HepG2 (cell line): ENCODE data around the gene IL27RA. TPM values are rescaled to one million over a fixed set of nuclear protein-coding genes. Genes with fewer than 3 reads are reported as not detected.

Source experiments
- BORCS8-MEF2B ChIP-seq: sonication (generic); formaldehyde crosslinking; IDR thresholded peaks from 2 replicates; pipeline ENCODE4 v1.8.0; 2022; ENCODE audit warnings: mild to moderate bottlenecking, missing genetic modification reagents
- HOXA3 ChIP-seq: sonication (generic); formaldehyde crosslinking; IDR thresholded peaks from 2 replicates; pipeline ENCODE4 v1.5.0; 2020; ENCODE audit warnings: missing genetic modification reagents
- HOXD1 ChIP-seq: sonication (generic); formaldehyde crosslinking; IDR thresholded peaks from 2 replicates; pipeline ENCODE4 v1.5.0; 2020; ENCODE audit warnings: missing genetic modification reagents
- ZNF121 ChIP-seq: sonication (generic); formaldehyde crosslinking; IDR thresholded peaks from 2 replicates; pipeline ENCODE4 v1.5.0; 2020; ENCODE audit warnings: mild to moderate bottlenecking, missing genetic modification reagents
- ZNF282 ChIP-seq: fragments of 450-650 bp; IDR thresholded peaks from 2 replicates; pipeline ENCODE4 v1.6.1; 2018; ENCODE audit not compliant: partially characterized antibody
- ZNF44 ChIP-seq: sonication (generic); formaldehyde crosslinking; IDR thresholded peaks from 2 replicates; pipeline ENCODE4 v1.5.1; 2020; ENCODE audit warnings: mild to moderate bottlenecking, missing genetic modification reagents
- ZNF552 ChIP-seq: sonication (generic); formaldehyde crosslinking; IDR thresholded peaks from 2 replicates; pipeline ENCODE4 v1.9.0; 2022; ENCODE audit warnings: missing genetic modification reagents, mild to moderate bottlenecking, borderline replicate concordance
- ZSCAN12 ChIP-seq: sonication (generic); formaldehyde crosslinking; IDR thresholded peaks from 2 replicates; pipeline ENCODE4 v1.9.0; 2021; ENCODE audit warnings: mild to moderate bottlenecking, missing genetic modification reagents
- polyA plus RNA-seq, 8 experiments: library from polyadenylated mRNA; depleted of rRNA in 3 of 8; stranded (reverse) in 7 of 8; unstranded in 1 of 8; fragments of >200 nt; fragmentation: Illumina TruSeq in 4 of 8; extraction: Trizol in 4 of 8; gene quantifications; 2 replicates each; pipeline versions ENCODE4 v1.2.1 to v1.2.3, GENCODE V29; 2011 to 2016; ENCODE audit warnings: low read depth in 4 of 8, missing spikeins in 1 of 8, mixed read lengths in 1 of 8; ENCODE audit not compliant: insufficient read depth in 1 of 8
- total RNA-seq, 5 experiments: library from RNA; depleted of rRNA; stranded (reverse); fragments of >200 nt; fragmentation: Illumina TruSeq; extraction: Trizol; gene quantifications; 2 replicates each; pipeline ENCODE4 v1.2.3, GENCODE V29; 2016; ENCODE audit warnings: low read depth in 1 of 5
- TF ChIP-seq, protein P1 (sequence below): sonication (generic); formaldehyde crosslinking; IDR thresholded peaks from 2 replicates; pipeline ENCODE4 v1.5.1; 2020; ENCODE audit warnings: missing genetic modification reagents, mild to moderate bottlenecking, borderline replicate concordance
- TF ChIP-seq, protein P2 (sequence below): sonication (generic); formaldehyde crosslinking; IDR thresholded peaks from 2 replicates; pipeline ENCODE4 v1.8.0; 2022; ENCODE audit warnings: missing genetic modification reagents, low read depth, mild to moderate bottlenecking, borderline replicate concordance
- TF ChIP-seq, protein P3 (sequence below): sonication (generic); formaldehyde crosslinking; IDR thresholded peaks from 2 replicates; pipeline ENCODE4 v1.5.1; 2020; ENCODE audit warnings: missing genetic modification reagents, mild to moderate bottlenecking, borderline replicate concordance
- TF ChIP-seq, protein P4 (sequence below): IDR thresholded peaks from 2 replicates; pipeline ENCODE4 v1.6.1; 2016; ENCODE audit warnings: low read depth, control low read depth
- TF ChIP-seq, protein P5 (sequence below): sonication (generic); formaldehyde crosslinking; IDR thresholded peaks from 2 replicates; pipeline ENCODE4 v1.4.0; 2020; ENCODE audit warnings: missing genetic modification reagents, mild to moderate bottlenecking, borderline replicate concordance
- TF ChIP-seq, protein P6 (sequence below): sonication (generic); formaldehyde crosslinking; IDR thresholded peaks from 2 replicates; pipeline ENCODE4 v1.4.0; 2020; ENCODE audit warnings: missing genetic modification reagents, borderline replicate concordance

IL27RA gene
- total and polyA plus RNA-seq, 2 of the 13 experiments (the other 11 are each of a cell fraction or from before 2014, with no cell fraction given): 3.5 to 8.1 TPM

DNA sequence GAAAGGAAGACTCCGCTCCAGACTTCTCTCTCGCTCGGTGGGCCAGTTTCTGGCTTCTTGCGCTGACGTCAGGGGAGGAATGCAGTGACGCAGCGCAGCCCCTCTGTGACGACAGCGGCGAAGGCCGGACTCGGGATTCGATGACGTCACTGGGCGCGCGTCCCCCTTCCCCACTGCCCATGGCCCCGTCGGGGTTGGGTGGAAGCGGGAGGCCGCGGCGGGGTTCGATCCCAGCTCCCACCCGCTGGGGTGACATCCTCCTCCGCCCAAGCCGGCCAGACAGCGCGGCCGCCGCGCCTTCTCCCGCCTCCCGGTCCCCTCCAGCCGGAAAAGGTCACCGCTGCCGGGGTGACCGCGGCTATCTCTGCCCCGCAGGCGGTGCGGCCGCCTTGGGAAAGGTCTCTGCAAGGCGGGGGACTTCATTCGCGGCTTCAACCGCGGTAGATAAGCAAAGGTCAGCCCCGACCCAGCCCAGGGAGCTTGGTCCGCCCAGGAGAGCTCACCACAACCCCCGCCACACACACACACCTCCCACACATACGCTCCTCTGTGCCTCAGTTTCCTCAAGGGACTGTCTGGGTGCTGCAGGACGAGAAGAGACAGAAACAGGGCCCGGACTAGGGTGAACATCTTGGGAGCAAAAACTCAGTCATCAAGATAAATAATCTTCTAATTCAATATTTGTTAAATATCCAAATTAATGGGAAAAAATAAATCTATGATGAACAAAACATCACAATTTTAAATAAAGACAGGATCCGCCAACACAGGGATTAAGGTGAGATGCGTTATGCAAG, 24.6 kb upstream of the IL27RA start (continued):
- TF ChIP-seq BORCS8-MEF2B (CRISPR knock-in tag) (no peak; the same call in none of the 2 replicates), ZNF121 (CRISPR knock-in tag) (0 out of 2 replicates have a peak, but pooled peaks have one; percentile 11), HOXD1 (CRISPR knock-in tag) (peak; percentile 69; the same call in 1 of the 2 replicates), ZNF44 (CRISPR knock-in tag) (0 out of 2 replicates have a peak, but pooled peaks have one; percentile 47), ZNF282 (no peak), ZSCAN12 (CRISPR knock-in tag) (no peak), ZNF552 (CRISPR knock-in tag) (no peak; the same call in 1 of the 2 replicates), HOXA3 (peak; percentile 100)
- TF ChIP-seq, protein P1, sequence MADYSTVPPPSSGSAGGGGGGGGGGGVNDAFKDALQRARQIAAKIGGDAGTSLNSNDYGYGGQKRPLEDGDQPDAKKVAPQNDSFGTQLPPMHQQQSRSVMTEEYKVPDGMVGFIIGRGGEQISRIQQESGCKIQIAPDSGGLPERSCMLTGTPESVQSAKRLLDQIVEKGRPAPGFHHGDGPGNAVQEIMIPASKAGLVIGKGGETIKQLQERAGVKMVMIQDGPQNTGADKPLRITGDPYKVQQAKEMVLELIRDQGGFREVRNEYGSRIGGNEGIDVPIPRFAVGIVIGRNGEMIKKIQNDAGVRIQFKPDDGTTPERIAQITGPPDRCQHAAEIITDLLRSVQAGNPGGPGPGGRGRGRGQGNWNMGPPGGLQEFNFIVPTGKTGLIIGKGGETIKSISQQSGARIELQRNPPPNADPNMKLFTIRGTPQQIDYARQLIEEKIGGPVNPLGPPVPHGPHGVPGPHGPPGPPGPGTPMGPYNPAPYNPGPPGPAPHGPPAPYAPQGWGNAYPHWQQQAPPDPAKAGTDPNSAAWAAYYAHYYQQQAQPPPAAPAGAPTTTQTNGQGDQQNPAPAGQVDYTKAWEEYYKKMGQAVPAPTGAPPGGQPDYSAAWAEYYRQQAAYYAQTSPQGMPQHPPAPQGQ (CRISPR knock-in tag): no peak
- TF ChIP-seq, protein P2, sequence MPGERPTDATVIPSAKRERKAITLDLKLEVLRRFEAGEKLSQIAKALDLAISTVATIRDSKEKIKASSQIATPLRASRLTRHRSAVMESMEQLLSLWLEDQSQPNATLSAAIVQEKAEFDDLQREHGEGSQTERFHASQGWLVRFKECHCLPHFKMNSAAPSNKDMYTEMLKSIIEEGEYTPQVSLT: no peak
- TF ChIP-seq, protein P3, sequence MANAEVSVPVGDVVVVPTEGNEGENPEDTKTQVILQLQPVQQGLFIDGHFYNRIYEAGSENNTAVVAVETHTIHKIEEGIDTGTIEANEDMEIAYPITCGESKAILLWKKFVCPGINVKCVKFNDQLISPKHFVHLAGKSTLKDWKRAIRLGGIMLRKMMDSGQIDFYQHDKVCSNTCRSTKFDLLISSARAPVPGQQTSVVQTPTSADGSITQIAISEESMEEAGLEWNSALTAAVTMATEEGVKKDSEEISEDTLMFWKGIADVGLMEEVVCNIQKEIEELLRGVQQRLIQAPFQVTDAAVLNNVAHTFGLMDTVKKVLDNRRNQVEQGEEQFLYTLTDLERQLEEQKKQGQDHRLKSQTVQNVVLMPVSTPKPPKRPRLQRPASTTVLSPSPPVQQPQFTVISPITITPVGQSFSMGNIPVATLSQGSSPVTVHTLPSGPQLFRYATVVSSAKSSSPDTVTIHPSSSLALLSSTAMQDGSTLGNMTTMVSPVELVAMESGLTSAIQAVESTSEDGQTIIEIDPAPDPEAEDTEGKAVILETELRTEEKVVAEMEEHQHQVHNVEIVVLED (CRISPR knock-in tag): peak; percentile 78; the same call in 1 of the 2 replicates
- TF ChIP-seq, protein P4, sequence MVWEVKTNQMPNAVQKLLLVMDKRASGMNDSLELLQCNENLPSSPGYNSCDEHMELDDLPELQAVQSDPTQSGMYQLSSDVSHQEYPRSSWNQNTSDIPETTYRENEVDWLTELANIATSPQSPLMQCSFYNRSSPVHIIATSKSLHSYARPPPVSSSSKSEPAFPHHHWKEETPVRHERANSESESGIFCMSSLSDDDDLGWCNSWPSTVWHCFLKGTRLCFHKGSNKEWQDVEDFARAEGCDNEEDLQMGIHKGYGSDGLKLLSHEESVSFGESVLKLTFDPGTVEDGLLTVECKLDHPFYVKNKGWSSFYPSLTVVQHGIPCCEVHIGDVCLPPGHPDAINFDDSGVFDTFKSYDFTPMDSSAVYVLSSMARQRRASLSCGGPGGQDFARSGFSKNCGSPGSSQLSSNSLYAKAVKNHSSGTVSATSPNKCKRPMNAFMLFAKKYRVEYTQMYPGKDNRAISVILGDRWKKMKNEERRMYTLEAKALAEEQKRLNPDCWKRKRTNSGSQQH (CRISPR knock-in tag): 0 out of 2 replicates have a peak, but pooled peaks have one; percentile 78
- TF ChIP-seq, protein P5, sequence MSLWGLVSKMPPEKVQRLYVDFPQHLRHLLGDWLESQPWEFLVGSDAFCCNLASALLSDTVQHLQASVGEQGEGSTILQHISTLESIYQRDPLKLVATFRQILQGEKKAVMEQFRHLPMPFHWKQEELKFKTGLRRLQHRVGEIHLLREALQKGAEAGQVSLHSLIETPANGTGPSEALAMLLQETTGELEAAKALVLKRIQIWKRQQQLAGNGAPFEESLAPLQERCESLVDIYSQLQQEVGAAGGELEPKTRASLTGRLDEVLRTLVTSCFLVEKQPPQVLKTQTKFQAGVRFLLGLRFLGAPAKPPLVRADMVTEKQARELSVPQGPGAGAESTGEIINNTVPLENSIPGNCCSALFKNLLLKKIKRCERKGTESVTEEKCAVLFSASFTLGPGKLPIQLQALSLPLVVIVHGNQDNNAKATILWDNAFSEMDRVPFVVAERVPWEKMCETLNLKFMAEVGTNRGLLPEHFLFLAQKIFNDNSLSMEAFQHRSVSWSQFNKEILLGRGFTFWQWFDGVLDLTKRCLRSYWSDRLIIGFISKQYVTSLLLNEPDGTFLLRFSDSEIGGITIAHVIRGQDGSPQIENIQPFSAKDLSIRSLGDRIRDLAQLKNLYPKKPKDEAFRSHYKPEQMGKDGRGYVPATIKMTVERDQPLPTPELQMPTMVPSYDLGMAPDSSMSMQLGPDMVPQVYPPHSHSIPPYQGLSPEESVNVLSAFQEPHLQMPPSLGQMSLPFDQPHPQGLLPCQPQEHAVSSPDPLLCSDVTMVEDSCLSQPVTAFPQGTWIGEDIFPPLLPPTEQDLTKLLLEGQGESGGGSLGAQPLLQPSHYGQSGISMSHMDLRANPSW (CRISPR knock-in tag): no peak; the same call in 1 of the 2 replicates
- TF ChIP-seq, protein P6, sequence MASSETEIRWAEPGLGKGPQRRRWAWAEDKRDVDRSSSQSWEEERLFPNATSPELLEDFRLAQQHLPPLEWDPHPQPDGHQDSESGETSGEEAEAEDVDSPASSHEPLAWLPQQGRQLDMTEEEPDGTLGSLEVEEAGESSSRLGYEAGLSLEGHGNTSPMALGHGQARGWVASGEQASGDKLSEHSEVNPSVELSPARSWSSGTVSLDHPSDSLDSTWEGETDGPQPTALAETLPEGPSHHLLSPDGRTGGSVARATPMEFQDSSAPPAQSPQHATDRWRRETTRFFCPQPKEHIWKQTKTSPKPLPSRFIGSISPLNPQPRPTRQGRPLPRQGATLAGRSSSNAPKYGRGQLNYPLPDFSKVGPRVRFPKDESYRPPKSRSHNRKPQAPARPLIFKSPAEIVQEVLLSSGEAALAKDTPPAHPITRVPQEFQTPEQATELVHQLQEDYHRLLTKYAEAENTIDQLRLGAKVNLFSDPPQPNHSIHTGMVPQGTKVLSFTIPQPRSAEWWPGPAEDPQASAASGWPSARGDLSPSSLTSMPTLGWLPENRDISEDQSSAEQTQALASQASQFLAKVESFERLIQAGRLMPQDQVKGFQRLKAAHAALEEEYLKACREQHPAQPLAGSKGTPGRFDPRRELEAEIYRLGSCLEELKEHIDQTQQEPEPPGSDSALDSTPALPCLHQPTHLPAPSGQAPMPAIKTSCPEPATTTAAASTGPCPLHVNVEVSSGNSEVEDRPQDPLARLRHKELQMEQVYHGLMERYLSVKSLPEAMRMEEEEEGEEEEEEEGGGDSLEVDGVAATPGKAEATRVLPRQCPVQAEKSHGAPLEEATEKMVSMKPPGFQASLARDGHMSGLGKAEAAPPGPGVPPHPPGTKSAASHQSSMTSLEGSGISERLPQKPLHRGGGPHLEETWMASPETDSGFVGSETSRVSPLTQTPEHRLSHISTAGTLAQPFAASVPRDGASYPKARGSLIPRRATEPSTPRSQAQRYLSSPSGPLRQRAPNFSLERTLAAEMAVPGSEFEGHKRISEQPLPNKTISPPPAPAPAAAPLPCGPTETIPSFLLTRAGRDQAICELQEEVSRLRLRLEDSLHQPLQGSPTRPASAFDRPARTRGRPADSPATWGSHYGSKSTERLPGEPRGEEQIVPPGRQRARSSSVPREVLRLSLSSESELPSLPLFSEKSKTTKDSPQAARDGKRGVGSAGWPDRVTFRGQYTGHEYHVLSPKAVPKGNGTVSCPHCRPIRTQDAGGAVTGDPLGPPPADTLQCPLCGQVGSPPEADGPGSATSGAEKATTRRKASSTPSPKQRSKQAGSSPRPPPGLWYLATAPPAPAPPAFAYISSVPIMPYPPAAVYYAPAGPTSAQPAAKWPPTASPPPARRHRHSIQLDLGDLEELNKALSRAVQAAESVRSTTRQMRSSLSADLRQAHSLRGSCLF (CRISPR knock-in tag): no peak
